DOHH2 (cell line): ENCODE results near the gene CPSF6.

Experiments
- H3F3A ChIP-seq: fragments of 200-600 bp; sonication (generic), shearing (Covaris generic); 2 replicates; pipeline ENCODE4 v1.6.0; 2016; ENCODE audit warnings: antibody characterized with exemption, mild to moderate bottlenecking; ENCODE audit not compliant: control insufficient read depth, insufficient read depth
- H3K27ac ChIP-seq: fragments of 200-600 bp; sonication (generic); 2 replicates; pipeline ENCODE4 v1.5.1; 2014; ENCODE audit warnings: low read depth, mild to moderate bottlenecking, low read length, moderate library complexity
- H3K27me3 ChIP-seq: fragments of 200-600 bp; sonication (generic); 2 replicates; pipeline ENCODE4 v1.6.1; 2014; ENCODE audit warnings: mild to moderate bottlenecking, low read length, mixed read lengths; ENCODE audit not compliant: control insufficient read depth
- H3K36me3 ChIP-seq: fragments of 200-600 bp; sonication (generic); 2 replicates; pipeline ENCODE4 v1.6.1; 2014; ENCODE audit warnings: mild to moderate bottlenecking, low read length, moderate library complexity, mixed read lengths; ENCODE audit not compliant: control insufficient read depth
- H3K4me1 ChIP-seq: fragments of 200-600 bp; sonication (generic); 2 replicates; pipeline ENCODE4 v1.6.1; 2014; ENCODE audit warnings: mild to moderate bottlenecking, low read length, mixed read lengths; ENCODE audit not compliant: control insufficient read depth
- H3K4me2 ChIP-seq: fragments of 200-600 bp; sonication (generic); 2 replicates; pipeline ENCODE4 v1.6.0; 2014; ENCODE audit warnings: mild to moderate bottlenecking, low read length, moderate library complexity
- H3K4me3 ChIP-seq: fragments of 200-600 bp; sonication (generic); 2 replicates; pipeline ENCODE4 v1.5.1; 2014; ENCODE audit warnings: mild to moderate bottlenecking, low read length, mixed read lengths
- H3K79me2 ChIP-seq: fragments of 200-600 bp; sonication (generic); 2 replicates; pipeline ENCODE4 v1.6.1; 2014; ENCODE audit warnings: mild to moderate bottlenecking, low read length, mixed read lengths; ENCODE audit not compliant: control insufficient read depth
- H3K9me2 ChIP-seq: fragments of 200-600 bp; sonication (generic); replicated peaks from 2 replicates; pipeline ENCODE4 v1.6.1; 2014; ENCODE audit warnings: mild to moderate bottlenecking, low read length, mixed read lengths; ENCODE audit not compliant: control insufficient read depth
- H3K9me3 ChIP-seq: fragments of 200-600 bp; sonication (generic); 2 replicates; pipeline ENCODE4 v1.6.1; 2014; ENCODE audit warnings: antibody characterized with exemption, low read length, mixed read lengths; ENCODE audit not compliant: control insufficient read depth, insufficient read depth
- H4K20me1 ChIP-seq: fragments of 200-600 bp; sonication (generic); 2 replicates; pipeline ENCODE4 v1.6.0; 2014; ENCODE audit warnings: low read depth, mild to moderate bottlenecking, antibody characterized with exemption, low read length, moderate library complexity; ENCODE audit not compliant: control insufficient read depth, insufficient read depth
- CTCF ChIP-seq: fragments of 200-600 bp; sonication (generic); IDR thresholded peaks from one replicate; pipeline ENCODE4 v1.5.1; 2014; ENCODE audit warnings: antibody characterized with exemption, mild to moderate bottlenecking, low read depth, low read length; ENCODE audit not compliant: poor library complexity, severe bottlenecking
- EZH2phosphoT487 ChIP-seq: fragments of 200-600 bp; sonication (generic); IDR thresholded peaks from 2 replicates; pipeline ENCODE4 v1.6.1; 2017; ENCODE audit warnings: borderline replicate concordance, mild to moderate bottlenecking, antibody characterized with exemption, low read length, moderate library complexity, mixed read lengths

The CPSF6 gene

GRCh38 chr12:69290545-69291277 lies 51.3 kb downstream of the CPSF6 start:
- Histone ChIP-seq H3K27me3 (peaks cover 9% of the 10 kb centered on the region; the same call in 1 of the 2 replicates), H3F3A (no peaks in the 10 kb centered on the region), H3K36me3 (no peaks in the 10 kb centered on the region), H3K79me2 (no peaks in the 10 kb centered on the region), H3K9me2 (no peaks in the 10 kb centered on the region), H3K4me3 (no peak overlapping the region), H4K20me1 (no peaks in the 10 kb centered on the region), H3K9me3 (no peaks in the 10 kb centered on the region), H3K4me2 (no peak overlapping the region), H3K4me1 (0 out of 2 replicates have a peak, but pooled peaks cover 2% of the 10 kb centered on the region), H3K27ac (no peak overlapping the region)
- TF ChIP-seq EZH2phosphoT487 (no peak), CTCF (peak; percentile 99)

GRCh38 chr12:69291278-69291593 lies 51.9 kb downstream of the CPSF6 start:
- no peaks in the 10 kb centered on the region for H3F3A ChIP-seq
- H3K4me3 ChIP-seq: no peak overlapping the region
- no peak overlapping the region for H3K4me2 ChIP-seq
- no peaks in the 10 kb centered on the region for H3K9me3 ChIP-seq
- TF ChIP-seq EZH2phosphoT487 (no peak), CTCF (no peak)
- H3K4me1 ChIP-seq: 0 out of 2 replicates have a peak, but pooled peaks cover 2% of the 10 kb centered on the region
- no peaks in the 10 kb centered on the region for H3K79me2 ChIP-seq
- H4K20me1 ChIP-seq: no peaks in the 10 kb centered on the region
- H3K27me3 ChIP-seq: peaks cover 10% of the 10 kb centered on the region; the same call in 1 of the 2 replicates
- H3K36me3 ChIP-seq: no peaks in the 10 kb centered on the region
- no peaks in the 10 kb centered on the region for H3K9me2 ChIP-seq
- H3K27ac ChIP-seq: no peak overlapping the region

- no peaks in the 10 kb centered on the region for H4K20me1 ChIP-seq
Observed at GRCh38 chr12:69298133-69298532, 58.8 kb downstream of the CPSF6 start.

More at GRCh38 chr12:69298133-69298532, 58.8 kb downstream of the CPSF6 start:
- Histone ChIP-seq H3K4me1 (no peaks in the 10 kb centered on the region), H3K27me3 (peaks cover 6% of the 10 kb centered on the region; the same call in 1 of the 2 replicates), H3K27ac (no peak overlapping the region), H3K79me2 (no peaks in the 10 kb centered on the region), H3K4me3 (no peak overlapping the region), H3K36me3 (no peaks in the 10 kb centered on the region), H3K9me3 (peaks cover 5% of the 10 kb centered on the region; the same call in 1 of the 2 replicates), H3K4me2 (no peak overlapping the region), H3F3A (no peaks in the 10 kb centered on the region), H3K9me2 (no peaks in the 10 kb centered on the region)
- TF ChIP-seq CTCF: no peak
- TF ChIP-seq EZH2phosphoT487: no peak
